CD8-positive, alpha-beta memory T cell (primary cell): ENCODE measurements around the gene ECHS1. TPM values are rescaled to one million over a fixed set of nuclear protein-coding genes. Genes with fewer than 3 reads are reported as not detected.
"Not testable (repeated sequence)": the region's sequence is repeated elsewhere in the genome, so short reads cannot be mapped to it uniquely, and the experiment has no call there.

Experiments
- CTCF ChIA-PET: fragments of 350-600 bp; sonication (Branson Sonifier 250); formaldehyde crosslinking; loops from one replicate; lab custom pipeline; 2021; ENCODE audit warnings: antibody characterized with exemption; lab: Charles Lee
- POLR2A ChIA-PET: fragments of 350-600 bp; sonication (Branson Sonifier 250); formaldehyde crosslinking; loops from one replicate; lab custom pipeline; 2021; ENCODE audit warnings: antibody characterized with exemption; lab: Charles Lee
- DNase-seq, 5 donors: peaks; one replicate each; pipeline versions ENCODE4 v3.0.0 to v3.0.0-alpha.2; 2020 to 2022; ENCODE audit warnings: mixed read lengths in 1 of 5
- H3K27ac ChIP-seq: one replicate; pipeline ENCODE4 v1.7.0; 2013; ENCODE audit warnings: low read depth, mild to moderate bottlenecking, low read length, moderate library complexity
- H3K27me3 ChIP-seq: 2 replicates; pipeline ENCODE4 v1.7.0; 2013; ENCODE audit warnings: low read length, mild to moderate bottlenecking; ENCODE audit not compliant: insufficient read depth, poor library complexity, severe bottlenecking
- H3K36me3 ChIP-seq: 2 replicates; pipeline ENCODE4 v1.7.0; 2013; ENCODE audit warnings: mild to moderate bottlenecking, low read length, moderate library complexity; ENCODE audit not compliant: insufficient read depth
- H3K4me1 ChIP-seq: 2 replicates; pipeline ENCODE4 v1.7.0; 2013; ENCODE audit warnings: mild to moderate bottlenecking, low read length, moderate library complexity; ENCODE audit not compliant: insufficient read depth
- H3K4me3 ChIP-seq: 2 replicates; pipeline ENCODE4 v1.7.0; 2013; ENCODE audit warnings: mild to moderate bottlenecking, low read length
- H3K9me3 ChIP-seq: 2 replicates; pipeline ENCODE4 v1.7.0; 2013; ENCODE audit warnings: mild to moderate bottlenecking, low read length
- H3K27ac Mint-ChIP-seq, 8 donors: one replicate each; pipeline ENCODE4 v1.8.0; 2020 to 2021; ENCODE audit warnings: mixed read lengths in 8 of 8, mild to moderate bottlenecking in 6 of 8, inconsistent platforms in 3 of 8, moderate library complexity in 3 of 8
- H3K27me3 Mint-ChIP-seq, 2 donors: one replicate each; pipeline ENCODE4 v1.8.0; 2020 to 2021; ENCODE audit warnings: mixed read lengths in 2 of 2, mild to moderate bottlenecking in 1 of 2, moderate library complexity in 1 of 2
- H3K36me3 Mint-ChIP-seq, 3 donors: one replicate each; pipeline ENCODE4 v1.8.0; 2020 to 2021; ENCODE audit warnings: mixed read lengths in 3 of 3, inconsistent platforms in 1 of 3, mild to moderate bottlenecking in 1 of 3
- H3K4me1 Mint-ChIP-seq, 3 donors: one replicate each; pipeline ENCODE4 v1.8.0; 2020 to 2021; ENCODE audit warnings: mixed read lengths in 3 of 3, inconsistent platforms in 1 of 3, mild to moderate bottlenecking in 1 of 3
- H3K4me3 Mint-ChIP-seq, 7 donors: one replicate each; pipeline ENCODE4 v1.8.0; 2020 to 2021; ENCODE audit warnings: mixed read lengths in 7 of 7, mild to moderate bottlenecking in 6 of 7, moderate library complexity in 4 of 7, inconsistent platforms in 2 of 7
- H3K9me3 Mint-ChIP-seq, 5 donors: one replicate each; pipeline ENCODE4 v1.8.0; 2020 to 2022; ENCODE audit warnings: mixed read lengths in 5 of 5, mild to moderate bottlenecking in 3 of 5, moderate library complexity in 2 of 5, inconsistent platforms in 1 of 5
- polyA plus RNA-seq: library from polyadenylated mRNA; unstranded; fragments of 300-500 nt; fragmentation: Illumina TruSeq; gene quantifications from one replicate; pipeline ENCODE4 v1.2.3, GENCODE V29; 2021
- total RNA-seq, 2 experiments: library from RNA; stranded (reverse); gene quantifications; one replicate each; pipeline ENCODE4 v1.2.3, GENCODE V29; 2021

Gene ECHS1
- total and polyA plus RNA-seq, 3 experiments from 2014 or later = 74.7 to 103 (median 76.3) TPM

DNA sequence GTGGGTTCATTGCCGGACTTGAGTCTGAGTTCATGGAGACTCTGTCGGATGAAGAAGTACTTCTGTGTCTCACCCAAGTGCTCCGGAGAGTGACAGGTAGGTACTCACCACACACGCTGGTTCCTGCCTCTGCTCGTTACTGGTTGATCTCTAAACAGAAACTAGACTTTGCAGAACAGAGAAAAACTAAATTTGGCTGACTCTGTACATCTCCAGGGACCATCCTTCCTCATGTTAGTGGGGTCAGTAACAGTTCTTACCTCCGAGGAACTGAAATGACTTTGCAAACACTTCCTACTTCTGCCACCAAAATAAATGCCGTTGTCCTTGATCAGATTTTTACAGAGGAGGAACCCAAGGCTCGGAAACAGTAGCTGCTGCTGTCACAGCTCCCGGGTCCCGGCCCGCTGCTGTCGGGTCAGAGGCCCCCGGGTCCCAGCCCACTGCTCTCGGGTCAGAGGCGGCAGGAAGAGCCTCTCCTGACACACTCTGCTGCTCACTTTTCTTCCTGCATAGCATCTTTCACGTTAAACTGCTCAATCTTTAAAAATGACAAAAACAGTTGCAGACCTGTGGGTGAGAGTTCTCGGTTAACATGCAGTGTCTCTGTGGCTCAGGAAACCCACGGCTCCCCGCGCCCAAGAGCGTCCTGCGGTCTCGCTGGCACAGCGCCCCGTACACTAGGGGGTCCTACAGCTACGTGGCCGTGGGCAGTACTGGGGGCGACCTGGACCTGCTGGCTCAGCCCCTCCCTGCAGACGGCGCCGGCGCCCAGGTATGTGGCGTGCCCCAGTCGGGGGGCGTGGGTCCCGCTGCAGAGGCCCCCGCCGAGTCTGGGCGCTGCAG, 16.0 kb upstream of the ECHS1 start:
- peak overlapping the region; percentile 84 for H3K4me3 ChIP-seq
- H3K4me3 Mint-ChIP-seq = peak overlapping the region; percentile 80 to 91 (median 88)
- H3K4me1 Mint-ChIP-seq = peaks cover 36 to 48% (median 42%) of the 10 kb centered on the region in 3 donors
- peaks cover 38% of the 10 kb centered on the region for H3K4me1 ChIP-seq
- peak overlapping the region; percentile 81 for H3K27ac ChIP-seq
- no peaks in the 10 kb centered on the region for H3K27me3 ChIP-seq
- ChIA-PET POLR2A (interaction anchor here (1.1 to 2.9 kb wide), 6 partner anchors 11 to 59 kb away, joined by 3 to 23 read pairs (median 6); partner anchors contain the start of genes CALY, ECHS1 and FUOM), CTCF (interaction anchor here (0.6 to 2.0 kb wide), 5 partner anchors 9 to 114 kb away, joined by 3 to 8 read pairs (median 4); no protein-coding TSS in a partner anchor)
- H3K9me3 ChIP-seq = no peaks in the 10 kb centered on the region
- peak; percentile 27 to 68 (median 45) for DNase-seq
- H3K27me3 Mint-ChIP-seq = no peaks in the 10 kb centered on the region
- H3K36me3 Mint-ChIP-seq = peaks cover 0 to 7% (median 0%) of the 10 kb centered on the region in 3 donors
- no peaks in the 10 kb centered on the region for H3K9me3 Mint-ChIP-seq
- no peaks in the 10 kb centered on the region for H3K36me3 ChIP-seq
- H3K27ac Mint-ChIP-seq = peak overlapping the region; percentile 87 to 97 (median 94)

- Mint-ChIP-seq H3K4me3 (peak overlapping the region; percentile 80 to 91 (median 88)), H3K27me3 (no peaks in the 10 kb centered on the region), H3K9me3 (no peaks in the 10 kb centered on the region), H3K27ac (peak overlapping the region; percentile 87 to 97 (median 94)), H3K36me3 (peaks cover 0 to 9% (median 0%) of the 10 kb centered on the region in 3 donors), H3K4me1 (peaks cover 36 to 43% (median 42%) of the 10 kb centered on the region in 3 donors)
- CTCF ChIA-PET = interaction anchor here (0.6 to 1.9 kb wide), 3 partner anchors 59 to 80 kb away, joined by 3 to 8 read pairs (median 3); no protein-coding TSS in a partner anchor
- peaks cover 35% of the 10 kb centered on the region for H3K4me1 ChIP-seq
- DNase-seq = no peak
- H3K4me3 ChIP-seq = peak overlapping the region; percentile 84
- peak overlapping the region; percentile 81 for H3K27ac ChIP-seq
- POLR2A ChIA-PET = interaction anchor here (1.1 to 2.9 kb wide), 6 partner anchors 10 to 58 kb away, joined by 3 to 23 read pairs (median 5); partner anchors contain the start of genes CALY and FUOM
- H3K27me3 ChIP-seq = no peaks in the 10 kb centered on the region
- no peaks in the 10 kb centered on the region for H3K9me3 ChIP-seq
- no peaks in the 10 kb centered on the region for H3K36me3 ChIP-seq
These were observed 15.2 kb upstream of the ECHS1 start for GRCh38 chr10:133388236-133388972.

DNA sequence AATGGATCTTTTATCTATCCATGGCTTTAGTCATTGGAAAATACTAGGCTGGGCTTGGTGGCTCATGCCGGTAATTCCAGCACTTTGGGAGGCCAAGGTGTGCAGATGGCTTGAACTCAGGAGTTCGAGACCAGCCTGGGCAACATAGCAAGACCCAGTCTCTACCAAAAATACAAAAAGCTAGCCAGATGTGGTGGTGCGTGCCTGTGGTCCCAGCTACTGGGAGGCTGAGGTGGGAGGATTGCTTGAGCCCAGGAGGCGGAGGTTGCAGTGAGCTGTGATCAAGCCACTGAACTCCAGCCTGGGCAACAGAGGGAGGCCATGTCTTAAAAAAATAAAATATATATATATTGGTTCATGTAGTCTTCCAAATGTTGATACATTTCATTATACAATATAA, 13.8 kb upstream of the ECHS1 start:
- H3K27me3 ChIP-seq, DNase-seq, H3K4me3 Mint-ChIP-seq, H3K9me3 Mint-ChIP-seq, H3K27ac ChIP-seq, CTCF ChIA-PET, H3K36me3 ChIP-seq, H3K4me3 ChIP-seq, H3K27me3 Mint-ChIP-seq, H3K9me3 ChIP-seq: not testable (repeated sequence)
- peaks cover 37 to 44% (median 43%) of the 10 kb centered on the region in 3 donors for H3K4me1 Mint-ChIP-seq
- H3K27ac Mint-ChIP-seq = peak overlapping the region in 1 of 8 donors; percentile 26
- POLR2A ChIA-PET = interaction anchor here (1.7 kb wide), 1 partner anchor 9 kb away, joined by 5 read pairs; no protein-coding TSS in a partner anchor
- peaks cover 0 to 12% (median 0%) of the 10 kb centered on the region in 3 donors for H3K36me3 Mint-ChIP-seq
- H3K4me1 ChIP-seq = peaks cover 31% of the 10 kb centered on the region

DNA sequence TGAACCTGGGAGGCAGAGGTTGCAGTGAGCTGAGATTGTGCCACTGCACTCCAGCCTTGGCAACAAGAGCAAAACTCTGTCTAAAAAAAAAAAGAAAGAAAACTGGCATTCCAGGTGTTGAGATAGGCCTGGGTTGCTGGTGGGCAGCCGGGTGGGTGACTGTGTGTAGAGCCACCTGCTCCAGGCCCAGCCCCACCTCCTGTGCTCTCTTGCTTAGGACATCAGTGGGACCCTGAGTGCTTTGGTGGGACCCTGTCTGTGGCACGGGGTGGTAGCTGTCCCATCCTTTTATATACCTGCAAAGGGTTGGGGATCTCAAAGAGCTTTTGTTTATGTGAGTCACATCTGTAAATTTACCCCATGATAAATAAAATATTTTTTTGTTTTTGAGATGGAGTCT, 12.1 kb upstream of the ECHS1 start:
- Mint-ChIP-seq H3K9me3 (no peaks in the 10 kb centered on the region), H3K27me3 (no peaks in the 10 kb centered on the region), H3K4me1 (peaks cover 23 to 40% (median 34%) of the 10 kb centered on the region in 3 donors), H3K36me3 (peaks cover 0 to 14% (median 0%) of the 10 kb centered on the region in 3 donors), H3K4me3 (no peak overlapping the region), H3K27ac (peak overlapping the region in 1 of 8 donors; percentile 68)
- H3K4me3 ChIP-seq = no peak overlapping the region
- POLR2A ChIA-PET = no interaction called here
- H3K27me3 ChIP-seq = no peaks in the 10 kb centered on the region
- no peak overlapping the region for H3K27ac ChIP-seq
- CTCF ChIA-PET = no interaction called here
- no peaks in the 10 kb centered on the region for H3K9me3 ChIP-seq
- DNase-seq = no peak
- H3K4me1 ChIP-seq = peaks cover 15% of the 10 kb centered on the region
- H3K36me3 ChIP-seq = no peaks in the 10 kb centered on the region

GRCh38 chr10:133384071-133384470, 10.9 kb upstream of the ECHS1 start:
- H3K27me3 ChIP-seq = no peaks in the 10 kb centered on the region
- CTCF ChIA-PET = no interaction called here

GRCh38 chr10:133383551-133383950, 10.4 kb upstream of the ECHS1 start:
- Mint-ChIP-seq H3K36me3 (peaks cover 0 to 14% (median 0%) of the 10 kb centered on the region in 3 donors), H3K27ac (peak overlapping the region in 1 of 8 donors; percentile 46), H3K27me3 (no peaks in the 10 kb centered on the region), H3K4me1 (peaks cover 11 to 29% (median 18%) of the 10 kb centered on the region in 3 donors), H3K4me3 (no peak overlapping the region), H3K9me3 (no peaks in the 10 kb centered on the region)
- Histone ChIP-seq H3K27ac (no peak overlapping the region), H3K27me3 (no peaks in the 10 kb centered on the region), H3K4me1 (peaks cover 5% of the 10 kb centered on the region), H3K36me3 (no peaks in the 10 kb centered on the region), H3K4me3 (no peak overlapping the region), H3K9me3 (no peaks in the 10 kb centered on the region)
- no peak for DNase-seq
- ChIA-PET CTCF (no interaction called here), POLR2A (no interaction called here)

More at GRCh38 chr10:133384071-133384470, 10.9 kb upstream of the ECHS1 start:
- H3K27ac Mint-ChIP-seq = peak overlapping the region in 1 of 8 donors; percentile 66
- POLR2A ChIA-PET = no interaction called here
- no peak overlapping the region for H3K4me3 ChIP-seq
- H3K4me3 Mint-ChIP-seq = peak overlapping the region in 1 of 7 donors; percentile 62
- no peaks in the 10 kb centered on the region for H3K9me3 Mint-ChIP-seq
- no peak for DNase-seq
- no peaks in the 10 kb centered on the region for H3K9me3 ChIP-seq
- no peak overlapping the region for H3K27ac ChIP-seq
- peaks cover 15 to 35% (median 24%) of the 10 kb centered on the region in 3 donors for H3K4me1 Mint-ChIP-seq
- H3K27me3 Mint-ChIP-seq = no peaks in the 10 kb centered on the region
- no peaks in the 10 kb centered on the region for H3K36me3 ChIP-seq
- peaks cover 0 to 14% (median 0%) of the 10 kb centered on the region in 3 donors for H3K36me3 Mint-ChIP-seq
- H3K4me1 ChIP-seq = peaks cover 8% of the 10 kb centered on the region

- Mint-ChIP-seq H3K4me3 (peak overlapping the region in 5 of 7 donors; percentile 38 to 84 (median 68)), H3K4me1 (peaks cover 4 to 29% (median 8%) of the 10 kb centered on the region in 3 donors), H3K36me3 (peaks cover 0 to 12% (median 0%) of the 10 kb centered on the region in 3 donors), H3K27ac (peak overlapping the region in 1 of 8 donors; percentile 50), H3K9me3 (no peaks in the 10 kb centered on the region), H3K27me3 (no peaks in the 10 kb centered on the region)
- Histone ChIP-seq H3K27me3 (no peaks in the 10 kb centered on the region), H3K4me3 (no peak overlapping the region), H3K36me3 (no peaks in the 10 kb centered on the region), H3K4me1 (peaks cover 6% of the 10 kb centered on the region), H3K9me3 (no peaks in the 10 kb centered on the region), H3K27ac (no peak overlapping the region)
- no peak for DNase-seq
- CTCF ChIA-PET = interaction anchor here (1.2 to 1.6 kb wide), 2 partner anchors 8 to 51 kb away, joined by 3 to 4 read pairs; no protein-coding TSS in a partner anchor
- POLR2A ChIA-PET = no interaction called here
These were observed 7.9 kb upstream of the ECHS1 start for GRCh38 chr10:133381036-133381435.
